Tongue (tissue), 2 donors: ENCODE results near the gene KLHL17. TPM values are rescaled to one million over a fixed set of nuclear protein-coding genes. Genes with fewer than 3 reads are reported as not detected.
"Not testable (repeated sequence)": the region's sequence is repeated elsewhere in the genome, so short reads cannot be mapped to it uniquely, and the experiment has no call there.

Source experiments
- DNase-seq: peaks from one replicate; pipeline ENCODE4 v3.0.0-alpha.2; 2015
- total RNA-seq: library from RNA; depleted of rRNA; stranded (reverse); fragments of >200 nt; gene quantifications from one replicate; pipeline ENCODE4 v1.2.3, GENCODE V29; 2014

The KLHL17 gene
- total RNA-seq, 1 donor from 2014 or later = 7.5 TPM

- DNase-seq = no peak
Observed at GRCh38 chr1:970242-970972, 10.0 kb downstream of the KLHL17 start.

- DNase-seq = no peak
Observed at GRCh38 chr1:970973-971730, 10.8 kb downstream of the KLHL17 start.

GRCh38 chr1:971751-972506 is 11.5 kb downstream of the KLHL17 start:
- no peak for DNase-seq

GRCh38 chr1:972726-973458 is 12.5 kb downstream of the KLHL17 start:
- DNase-seq = no peak

GRCh38 chr1:973459-974292 is 13.3 kb downstream of the KLHL17 start:
- no peak for DNase-seq

GRCh38 chr1:974293-974640 is 13.9 kb downstream of the KLHL17 start:
- DNase-seq = no peak

- DNase-seq = no peak
Observed at GRCh38 chr1:974687-975328, 14.4 kb downstream of the KLHL17 start.

GRCh38 chr1:975365-975764 is 15.0 kb downstream of the KLHL17 start:
- no peak for DNase-seq

GRCh38 chr1:975896-976683 is 15.7 kb downstream of the KLHL17 start:
- peak; percentile 60 for DNase-seq

GRCh38 chr1:976791-977190 is 16.4 kb downstream of the KLHL17 start:
- DNase-seq = not testable (repeated sequence)

- no peak for DNase-seq
Observed at GRCh38 chr1:978069-978834, 17.9 kb downstream of the KLHL17 start.

GRCh38 chr1:978835-979743 is 18.7 kb downstream of the KLHL17 start:
- no peak for DNase-seq

- no peak for DNase-seq
Observed at GRCh38 chr1:979744-980072, 19.3 kb downstream of the KLHL17 start.

GRCh38 chr1:980137-980571 is 19.8 kb downstream of the KLHL17 start:
- DNase-seq = no peak

- DNase-seq = no peak
Observed at GRCh38 chr1:980602-981395, 20.4 kb downstream of the KLHL17 start.

GRCh38 chr1:981491-981954 is 21.1 kb downstream of the KLHL17 start:
- no peak for DNase-seq

GRCh38 chr1:981955-982558 is 21.7 kb downstream of the KLHL17 start, which contains the start of gene PERM1:
TSS of gene PERM1 (minus strand) at chr1:982093. CDS start at chr1:981029, 1,064 bp downstream.
- DNase-seq = no peak
